GM04504 (cell line): ENCODE results near the gene SLC2A9.
"Not testable (repeated sequence)": the region's sequence is repeated elsewhere in the genome, so short reads cannot be mapped to it uniquely, and the experiment has no call there.

Experiments
- DNase-seq: peaks from one replicate; pipeline ENCODE4 v3.0.0-alpha.2; 2012; ENCODE audit warnings: low read depth

SLC2A9 gene

GRCh38 chr4:9996319-9997110 lies 24.8 kb downstream of the SLC2A9 start:
- no peak for DNase-seq

- no peak for DNase-seq
Observed at GRCh38 chr4:9994246-9994847, 26.9 kb downstream of the SLC2A9 start.

- DNase-seq: no peak
Observed at GRCh38 chr4:9989918-9990635, 31.2 kb downstream of the SLC2A9 start.

GRCh38 chr4:9988933-9989332 lies 32.4 kb downstream of the SLC2A9 start:
- DNase-seq: no peak

GRCh38 chr4:9988363-9988749 lies 32.9 kb downstream of the SLC2A9 start:
- no peak for DNase-seq

GRCh38 chr4:9987749-9988362 lies 33.4 kb downstream of the SLC2A9 start:
- DNase-seq: no peak

- no peak for DNase-seq
Observed at GRCh38 chr4:9984621-9985020, 36.7 kb downstream of the SLC2A9 start.

GRCh38 chr4:9983211-9983610 lies 38.1 kb downstream of the SLC2A9 start:
- DNase-seq: no peak

GRCh38 chr4:9981899-9982298 lies 39.4 kb downstream of the SLC2A9 start:
- not testable (repeated sequence) for DNase-seq

GRCh38 chr4:9980898-9981297 lies 40.4 kb downstream of the SLC2A9 start:
- no peak for DNase-seq

- DNase-seq: no peak
Observed at GRCh38 chr4:9979101-9979701, 42.1 kb downstream of the SLC2A9 start.

GRCh38 chr4:9977518-9978031 lies 43.7 kb downstream of the SLC2A9 start:
- no peak for DNase-seq

- DNase-seq: no peak
Observed at GRCh38 chr4:9976781-9977180, 44.5 kb downstream of the SLC2A9 start.

GRCh38 chr4:9976293-9976692 lies 45.0 kb downstream of the SLC2A9 start:
- DNase-seq: no peak

- DNase-seq: no peak
Observed at GRCh38 chr4:9971711-9972110, 49.6 kb downstream of the SLC2A9 start.

- no peak for DNase-seq
Observed at GRCh38 chr4:9970399-9971011, 50.8 kb downstream of the SLC2A9 start.

GRCh38 chr4:9969526-9970398 lies 51.5 kb downstream of the SLC2A9 start:
- DNase-seq: no peak

- DNase-seq: no peak
Observed at GRCh38 chr4:9968472-9968871, 52.8 kb downstream of the SLC2A9 start.

GRCh38 chr4:9964879-9965278 lies 56.4 kb downstream of the SLC2A9 start:
- no peak for DNase-seq

GRCh38 chr4:9963328-9963727 lies 58.0 kb downstream of the SLC2A9 start:
- DNase-seq: no peak
